Inflammatory macrophage (primary cell): ENCODE data around the gene PXN.
"Not testable (repeated sequence)": the region's sequence is repeated elsewhere in the genome, so short reads cannot be mapped to it uniquely, and the experiment has no call there.

Experiments used
- DNase-seq, 2 donors: peaks; one replicate each; pipeline ENCODE4 v3.0.0-alpha.2; 2020 to 2022

PXN gene

GRCh38 chr12:120261951-120262851 lies 3.3 kb downstream of the PXN start:
- DNase-seq, result peak; percentile 29 to 30

- DNase-seq, result no peak
Measured at GRCh38 chr12:120260607-120261006, 4.9 kb downstream of the PXN start.

- no peak for DNase-seq
Measured at GRCh38 chr12:120259418-120260202, 5.9 kb downstream of the PXN start.

GRCh38 chr12:120258323-120258896 lies 7.1 kb downstream of the PXN start:
- DNase-seq, result no peak

- no peak for DNase-seq
Measured at GRCh38 chr12:120257041-120257821, 8.3 kb downstream of the PXN start.

- DNase-seq, result no peak
Measured at GRCh38 chr12:120254809-120255208, 10.7 kb downstream of the PXN start.

GRCh38 chr12:120253313-120253712 lies 12.2 kb downstream of the PXN start:
- DNase-seq, result peak; percentile 51 to 66

- DNase-seq, result peak; percentile 75 to 83
Measured at GRCh38 chr12:120252071-120252906, 13.2 kb downstream of the PXN start.

- not testable (repeated sequence) for DNase-seq
Measured at GRCh38 chr12:120251364-120252070, 14.0 kb downstream of the PXN start.

- DNase-seq, result no peak
Measured at GRCh38 chr12:120249875-120250795, 15.4 kb downstream of the PXN start.

- DNase-seq, result peak in 1 of 2 donors; percentile 43
Measured at GRCh38 chr12:120249266-120249874, 16.2 kb downstream of the PXN start.

- DNase-seq, result no peak
Measured at GRCh38 chr12:120247621-120248030, 17.9 kb downstream of the PXN start.

GRCh38 chr12:120247183-120247582 lies 18.3 kb downstream of the PXN start:
- no peak for DNase-seq

GRCh38 chr12:120246705-120247104 lies 18.8 kb downstream of the PXN start:
- DNase-seq, result not testable (repeated sequence)

- no peak for DNase-seq
Measured at GRCh38 chr12:120242971-120243699, 22.4 kb downstream of the PXN start.

- no peak for DNase-seq
Measured at GRCh38 chr12:120242275-120242799, 23.2 kb downstream of the PXN start.

- DNase-seq, result no peak
Measured at GRCh38 chr12:120241561-120242274, 23.8 kb downstream of the PXN start.

GRCh38 chr12:120240495-120240833 lies 25.1 kb downstream of the PXN start:
- DNase-seq, result no peak
